Stomach (tissue), 19 donors: ENCODE measurements around the gene CPNE1. TPM values are rescaled to one million over a fixed set of nuclear protein-coding genes. Genes with fewer than 3 reads are reported as not detected.
"Not testable (repeated sequence)": the region's sequence is repeated elsewhere in the genome, so short reads cannot be mapped to it uniquely, and the experiment has no call there.

Experiments used
- DNase-seq, 2 donors: peaks; one replicate each; pipeline versions ENCODE4 v3.0.0 to v3.0.0-alpha.2; 2013 to 2019
- H3K27ac ChIP-seq, 5 donors: fragments of 200-600 bp in 4 of 5; sonication (generic) in 4 of 5; one replicate each; pipeline ENCODE4 v1.5.1; 2013 to 2019; ENCODE audit warnings: mild to moderate bottlenecking in 1 of 5, moderate library complexity in 1 of 5
- H3K27me3 ChIP-seq, 3 donors: fragments of 200-600 bp; sonication (generic); one replicate each; pipeline ENCODE4 v1.5.1; 2017 to 2019; ENCODE audit warnings: mixed run types in 1 of 3
- H3K36me3 ChIP-seq, 4 donors: fragments of 200-600 bp; sonication (generic); 1 replicate in 3 of 4; 2 replicates in 1 of 4; pipeline ENCODE4 v1.5.1; 2016 to 2019
- H3K4me1 ChIP-seq, 4 donors: fragments of 200-600 bp; sonication (generic); one replicate each; pipeline ENCODE4 v1.5.1; 2016 to 2019
- H3K4me3 ChIP-seq, 4 donors: fragments of 200-600 bp; sonication (generic) in 3 of 4; one replicate each; pipeline ENCODE4 v1.5.1; 2016 to 2019; ENCODE audit warnings: mild to moderate bottlenecking in 1 of 4
- H3K9me3 ChIP-seq, 4 donors: fragments of 200-600 bp; sonication (generic); one replicate each; pipeline ENCODE4 v1.5.1; 2016 to 2019
- EP300 ChIP-seq: sonication (generic); formaldehyde crosslinking; IDR thresholded peaks from one replicate; pipeline ENCODE4 v1.6.1; 2017; ENCODE audit warnings: antibody characterized with exemption
- POLR2A ChIP-seq, 4 donors: fragments of 450-650 bp; IDR thresholded peaks; one replicate each; pipeline ENCODE4 v1.6.1; 2016; ENCODE audit warnings: antibody characterized with exemption in 4 of 4, control low read depth in 2 of 4, mild to moderate bottlenecking in 1 of 4, moderate library complexity in 1 of 4
- POLR2AphosphoS5 ChIP-seq, 3 donors: sonication (generic); formaldehyde crosslinking; IDR thresholded peaks; one replicate each; pipeline ENCODE4 v1.6.1; 2016; ENCODE audit warnings: antibody characterized with exemption in 3 of 3
- WGBS, 5 donors: extraction: QIAGEN DNeasy Blood & Tissue Kit in 3 of 5; methylation state at CpG; one replicate each; pipeline versions ENCODE4 v1.1.5 to v1.1.7; 2013 to 2018; 5-methylcytosine and 5-hydroxymethylcytosine counted together
- intact Hi-C: fragments of 100-400 bp; cut with DNase I; formaldehyde crosslinking; loops from one replicate; pipeline ENCODE4 v1.15.1; 2023; ENCODE audit warnings: low total_unique reads
- long read RNA-seq, 10 donors: transcript quantifications; one replicate each; lab custom pipeline, GENCODE V29; 2026
- polyA plus RNA-seq, 3 donors: library from polyadenylated mRNA; stranded (reverse); fragments of 200-250 nt; gene quantifications; one replicate each; pipeline ENCODE4 v1.2.3, GENCODE V29; 2013
- total RNA-seq, 5 donors: library from RNA; depleted of rRNA; stranded (reverse); fragments of >200 nt; gene quantifications; one replicate each; pipeline versions ENCODE4 v1.1.0 to v1.2.3, GENCODE V29; 2014 to 2016
- TF ChIP-seq, protein P1 (sequence below), 7 experiments: fragments of 450-650 bp in 4 of 7; fragments of 200-600 bp in 3 of 7; sonication (generic) in 3 of 7; IDR thresholded peaks; one replicate each; pipeline ENCODE4 v1.5.1; 2016 to 2019; ENCODE audit warnings: antibody characterized with exemption in 7 of 7, control low read depth in 2 of 7, mild to moderate bottlenecking in 1 of 7
- donor health status: healthy with polysubstance abuse.
- donor health status: Bipolar disorder and iron deficiency.
- donor health status: healthy.

Gene CPNE1
- total RNA-seq (100 to 1,000 TPM in 2 of 5 donors, 10 to 100 TPM in 3; 67.9 to 172 (median 98.0) TPM), polyA plus RNA-seq (100 to 1,000 TPM in 2 of 3 donors, 10 to 100 TPM in 1; 83.6 to 137 (median 117) TPM)
- long read RNA-seq, donor 1, transcript CPNE1-221 (2 exons, 625 nt): major isoform, 22 of 22 reads
- long read RNA-seq, donor 1, partial matches to known transcripts: 0 of 22 reads
- long read RNA-seq, donor 1, other reads (novel, unspliced or antisense): 0 of 22 reads
- long read RNA-seq, donor 2, transcript CPNE1-221 (2 exons, 625 nt): major isoform, 29 of 41 reads
- long read RNA-seq, donor 2, partial matches to known transcripts: 5 of 41 reads
- long read RNA-seq, donor 2, other reads (novel, unspliced or antisense): 5 of 41 reads
- long read RNA-seq, donor 3, transcript CPNE1-221 (2 exons, 625 nt): major isoform, 28 of 39 reads
- long read RNA-seq, donor 3, partial matches to known transcripts: 9 of 39 reads
- long read RNA-seq, donor 3, other reads (novel, unspliced or antisense): 0 of 39 reads
- long read RNA-seq, donor 4, partial matches to known transcripts: 0 of 5 reads
- long read RNA-seq, donor 4, other reads (novel, unspliced or antisense): 0 of 5 reads
- long read RNA-seq, donor 5, transcript CPNE1-221 (2 exons, 625 nt): major isoform, 25 of 38 reads
- long read RNA-seq, donor 5, transcript CPNE1-204 (16 exons, 1,928 nt): minor isoform, 6 of 38 reads
- long read RNA-seq, donor 5, partial matches to known transcripts: 0 of 38 reads
- long read RNA-seq, donor 5, other reads (novel, unspliced or antisense): 5 of 38 reads
- long read RNA-seq, donor 6, transcript CPNE1-221 (2 exons, 625 nt): major isoform, 105 of 145 reads
- long read RNA-seq, donor 6, transcript CPNE1-222 (2 exons, 821 nt): minor isoform, 5 of 145 reads
- long read RNA-seq, donor 6, transcript CPNE1-204 (16 exons, 1,928 nt): minor isoform, 7 of 145 reads
- long read RNA-seq, donor 6, partial matches to known transcripts: 17 of 145 reads
- long read RNA-seq, donor 6, other reads (novel, unspliced or antisense): 8 of 145 reads
- long read RNA-seq, donor 7, transcript CPNE1-221 (2 exons, 625 nt): major isoform, 21 of 25 reads
- long read RNA-seq, donor 7, partial matches to known transcripts: 0 of 25 reads
- long read RNA-seq, donor 7, other reads (novel, unspliced or antisense): 0 of 25 reads
- long read RNA-seq, donor 8, transcript CPNE1-221 (2 exons, 625 nt): major isoform, 44 of 52 reads
- long read RNA-seq, donor 8, partial matches to known transcripts: 0 of 52 reads
- long read RNA-seq, donor 8, other reads (novel, unspliced or antisense): 0 of 52 reads
- long read RNA-seq, donor 9, transcript CPNE1-221 (2 exons, 625 nt): major isoform, 22 of 37 reads
- long read RNA-seq, donor 9, partial matches to known transcripts: 0 of 37 reads
- long read RNA-seq, donor 9, other reads (novel, unspliced or antisense): 10 of 37 reads
- long read RNA-seq, donor 10, transcript CPNE1-221 (2 exons, 625 nt): major isoform, 12 of 13 reads
- long read RNA-seq, donor 10, partial matches to known transcripts: 0 of 13 reads
- long read RNA-seq, donor 10, other reads (novel, unspliced or antisense): 0 of 13 reads

DNA sequence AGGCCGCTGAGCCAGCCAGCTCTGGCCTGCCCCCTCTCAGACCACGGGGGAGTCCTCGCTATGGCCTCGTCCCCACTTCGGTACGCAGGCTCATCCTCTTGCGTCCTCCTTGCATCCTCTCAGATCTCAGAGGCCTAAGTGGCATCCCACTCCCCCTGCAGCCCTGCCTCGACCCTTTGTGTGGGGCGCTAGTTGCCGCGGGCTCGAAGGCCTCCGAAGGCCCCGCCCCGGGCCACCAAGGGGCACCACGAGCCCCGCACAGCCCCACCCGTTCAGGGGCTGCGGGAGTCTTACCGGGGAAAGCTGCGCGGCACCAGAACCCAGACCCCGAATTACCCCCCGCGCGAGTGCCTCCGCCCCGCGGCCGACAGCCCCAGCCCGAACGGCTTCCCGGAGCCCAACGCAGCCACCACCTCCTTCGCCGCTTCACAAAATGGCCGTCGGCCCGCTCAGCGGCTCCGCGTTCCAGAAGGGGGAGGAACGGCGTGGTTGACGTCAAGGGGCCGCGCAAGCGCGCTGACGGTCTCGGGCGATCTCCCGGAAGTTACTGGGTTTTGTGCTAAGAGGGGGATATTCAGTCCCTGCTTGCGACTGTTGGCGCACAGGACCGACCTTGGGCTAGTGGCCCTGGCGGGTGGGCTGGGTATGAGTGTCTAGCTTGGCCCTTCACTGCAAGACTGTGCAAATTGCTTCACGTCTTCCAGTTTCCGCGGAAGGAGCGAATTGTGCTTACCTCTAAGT, at the start of gene CPNE1, which contains the start of gene RBM12:
CPNE1 (minus strand) TSS at position 435 of the 741 bp plus-strand sequence. CDS start 31,977 bp downstream, outside the sequence.
RBM12 (minus strand) TSS at position 435 of the 741 bp plus-strand sequence. CDS start 9,578 bp downstream, outside the sequence.
- Histone ChIP-seq H3K4me3 (peak within 1 kb of the TSS; percentile 57 to 80 (median 70)), H3K27me3 (no peaks in the 10 kb centered on the region), H3K4me1 (peaks cover 31 to 41% (median 38%) of the 10 kb centered on the region in 4 donors), H3K27ac (peak within 1 kb of the TSS; percentile 90 to 99 (median 99)), H3K36me3 (peaks cover 8 to 22% (median 13%) of the 10 kb centered on the region in 4 donors), H3K9me3 (no peaks in the 10 kb centered on the region)
- DNase-seq: peak; percentile 92 to 98
- peak; percentile 96 to 99 (median 97) for TF ChIP-seq POLR2AphosphoS5 (IDR thresholded peaks at IDR 0.05)
- peak in 2 of 4 donors; percentile 63 to 92 for TF ChIP-seq POLR2A (IDR thresholded peaks at IDR 0.05)
- no peak for TF ChIP-seq EP300
- TF ChIP-seq, protein P1, sequence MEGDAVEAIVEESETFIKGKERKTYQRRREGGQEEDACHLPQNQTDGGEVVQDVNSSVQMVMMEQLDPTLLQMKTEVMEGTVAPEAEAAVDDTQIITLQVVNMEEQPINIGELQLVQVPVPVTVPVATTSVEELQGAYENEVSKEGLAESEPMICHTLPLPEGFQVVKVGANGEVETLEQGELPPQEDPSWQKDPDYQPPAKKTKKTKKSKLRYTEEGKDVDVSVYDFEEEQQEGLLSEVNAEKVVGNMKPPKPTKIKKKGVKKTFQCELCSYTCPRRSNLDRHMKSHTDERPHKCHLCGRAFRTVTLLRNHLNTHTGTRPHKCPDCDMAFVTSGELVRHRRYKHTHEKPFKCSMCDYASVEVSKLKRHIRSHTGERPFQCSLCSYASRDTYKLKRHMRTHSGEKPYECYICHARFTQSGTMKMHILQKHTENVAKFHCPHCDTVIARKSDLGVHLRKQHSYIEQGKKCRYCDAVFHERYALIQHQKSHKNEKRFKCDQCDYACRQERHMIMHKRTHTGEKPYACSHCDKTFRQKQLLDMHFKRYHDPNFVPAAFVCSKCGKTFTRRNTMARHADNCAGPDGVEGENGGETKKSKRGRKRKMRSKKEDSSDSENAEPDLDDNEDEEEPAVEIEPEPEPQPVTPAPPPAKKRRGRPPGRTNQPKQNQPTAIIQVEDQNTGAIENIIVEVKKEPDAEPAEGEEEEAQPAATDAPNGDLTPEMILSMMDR (IDR thresholded peaks at IDR 0.05): no peak
- intact Hi-C loops: no loop called here
- WGBS, 5 donors: 0 to 2% (median 0%) methylated on average over 14 to 61 of the region's 61 CpGs

- no peak overlapping the region for H3K4me3 ChIP-seq
- H3K9me3 ChIP-seq: no peaks in the 10 kb centered on the region
- H3K4me1 ChIP-seq: peaks cover 0 to 80% (median 29%) of the 10 kb centered on the region in 4 donors
- no peak overlapping the region for H3K27ac ChIP-seq
- DNase-seq: no peak
- no peaks in the 10 kb centered on the region for H3K27me3 ChIP-seq
- H3K36me3 ChIP-seq: peaks cover 90 to 100% (median 100%) of the 10 kb centered on the region in 4 donors
- intact Hi-C loops: no loop called here
- WGBS, 5 donors: 64 to 79% (median 77%) methylated on average over 4 of the region's 4 CpGs
- TF ChIP-seq, protein P1 (IDR thresholded peaks at IDR 0.05): no peak
- no peak for TF ChIP-seq POLR2AphosphoS5 (IDR thresholded peaks at IDR 0.05)
- TF ChIP-seq EP300: no peak
- no peak for TF ChIP-seq POLR2A (IDR thresholded peaks at IDR 0.05)
Observed at GRCh38 chr20:35714127-35714526, 49.4 kb upstream of the CPNE1 start.

DNA sequence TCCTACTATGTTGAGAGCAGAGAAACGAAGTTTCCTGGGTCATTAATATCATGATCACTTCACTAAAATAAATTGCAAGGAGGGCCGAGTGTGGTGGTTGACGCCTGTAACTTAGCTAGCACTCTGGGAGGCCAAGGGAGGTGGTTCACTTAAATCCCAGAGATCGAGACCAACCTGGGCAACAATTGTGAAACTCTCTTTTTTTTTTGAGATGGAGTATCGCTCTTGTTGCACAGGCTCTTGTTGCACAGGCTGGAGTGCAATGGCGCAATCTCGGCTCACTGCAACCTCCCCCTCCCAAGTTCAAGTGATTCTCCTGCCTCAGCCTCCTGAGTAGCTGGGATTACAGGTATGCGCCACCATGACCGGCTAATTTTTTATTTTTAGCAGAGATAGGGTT, 48.4 kb upstream of the CPNE1 start:
- H3K9me3 ChIP-seq, intact Hi-C loops, H3K27me3 ChIP-seq, H3K4me3 ChIP-seq, DNase-seq, H3K27ac ChIP-seq: not testable (repeated sequence)
- WGBS, 5 donors: 85 to 89% (median 86%) methylated on average over 9 of the region's 9 CpGs
- Histone ChIP-seq H3K36me3 (peaks cover 81 to 100% (median 100%) of the 10 kb centered on the region in 4 donors), H3K4me1 (peaks cover 0 to 77% (median 30%) of the 10 kb centered on the region in 4 donors)
